ENCODE measurements around the gene GNG4. TPM values are rescaled to one million over a fixed set of nuclear protein-coding genes. Genes with fewer than 3 reads are reported as not detected.
"Not testable (repeated sequence)": the region's sequence is repeated elsewhere in the genome, so short reads cannot be mapped to it uniquely, and the experiment has no call there.

Gene GNG4
- total RNA-seq, 1 donor from 2014 or later = 3.7 TPM

DNA sequence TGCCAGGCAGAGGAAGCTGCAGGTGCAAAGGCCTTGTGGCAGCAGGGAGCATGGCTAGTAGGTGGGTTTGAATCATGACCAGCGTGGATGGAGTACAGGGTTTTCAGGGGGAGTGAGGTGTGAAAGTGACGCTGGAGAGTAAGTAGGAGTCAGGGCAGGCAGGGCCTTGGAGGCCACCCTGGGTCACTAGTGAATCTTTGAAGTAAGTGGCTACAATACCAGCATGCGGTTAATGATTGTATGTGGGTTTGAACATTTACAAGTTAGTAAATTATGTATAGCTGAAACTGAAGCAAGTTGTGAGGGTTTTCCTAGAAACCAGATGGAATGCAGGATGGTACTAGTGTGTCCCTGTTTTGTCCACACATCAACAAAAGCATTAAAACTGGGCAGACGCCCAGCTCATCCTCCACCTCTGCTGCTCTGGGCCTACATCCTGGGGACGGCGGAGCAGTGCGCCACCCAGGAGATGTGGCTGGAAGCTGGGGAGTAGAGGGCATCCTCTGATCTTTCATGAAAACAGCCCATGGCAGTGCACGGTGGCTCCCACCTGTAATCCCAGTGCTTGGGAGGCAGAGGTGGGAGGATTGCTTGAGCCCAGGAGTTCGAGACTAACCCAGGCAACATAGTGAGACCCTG lies 104.2 kb downstream of the GNG4 start:
- intact Hi-C loops (cut with micrococcal nuclease) = no loop called here

DNA sequence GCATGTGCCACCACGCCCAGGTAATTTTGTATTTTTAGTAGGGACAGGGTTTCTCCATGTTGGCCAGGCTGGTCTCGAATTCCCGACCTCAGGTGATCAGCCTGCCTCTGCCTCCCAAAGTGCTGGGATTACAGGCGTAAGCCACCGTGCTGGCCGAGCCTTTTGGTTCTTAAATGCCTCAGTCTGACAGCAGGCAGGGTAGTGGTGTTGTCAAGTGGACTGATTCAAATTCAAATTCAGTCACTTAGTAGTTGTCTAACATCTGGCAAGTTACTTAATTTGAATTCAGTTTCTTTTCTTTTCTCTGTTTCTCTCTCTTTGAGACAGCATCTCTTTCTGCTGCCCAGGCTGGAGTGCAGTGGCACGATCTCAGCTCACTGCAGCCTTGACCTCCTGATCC lies 106.7 kb downstream of the GNG4 start:
- intact Hi-C loops (cut with micrococcal nuclease) = not testable (repeated sequence)

DNA sequence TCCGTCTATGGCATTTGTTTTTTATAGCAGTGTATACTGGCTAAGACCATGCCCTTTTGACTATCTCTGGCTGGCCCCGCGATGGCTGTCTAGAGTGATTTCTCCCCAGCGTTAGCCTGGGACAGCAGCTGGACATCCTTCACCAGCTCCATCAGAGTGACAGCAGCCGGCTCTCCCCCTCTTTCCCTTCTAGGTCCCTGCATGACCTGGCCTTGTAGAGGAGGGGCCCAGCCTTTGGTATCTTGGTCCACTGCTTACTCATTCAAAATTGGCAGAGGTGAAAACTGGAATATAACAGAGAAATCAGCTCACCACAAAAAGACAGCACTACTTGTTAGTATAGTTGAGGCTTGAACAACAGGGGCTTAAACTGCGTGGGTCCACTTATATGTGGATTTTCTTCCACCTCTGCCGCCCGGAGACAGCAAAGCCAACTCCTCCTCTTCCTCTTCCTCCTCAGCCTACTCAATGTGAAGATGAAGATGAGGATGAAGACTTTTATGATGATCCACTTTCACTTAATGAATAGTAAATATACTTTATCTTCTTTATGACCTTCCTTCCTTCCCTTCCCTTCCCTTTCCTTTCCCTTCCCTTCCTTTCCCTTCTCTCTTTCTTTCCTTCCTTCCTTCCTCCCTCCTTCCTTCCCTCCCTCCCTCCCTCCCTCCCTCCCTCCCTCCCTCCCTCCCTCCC lies 116.0 kb downstream of the GNG4 start:
- intact Hi-C loops (cut with micrococcal nuclease) = no loop called here

DNA sequence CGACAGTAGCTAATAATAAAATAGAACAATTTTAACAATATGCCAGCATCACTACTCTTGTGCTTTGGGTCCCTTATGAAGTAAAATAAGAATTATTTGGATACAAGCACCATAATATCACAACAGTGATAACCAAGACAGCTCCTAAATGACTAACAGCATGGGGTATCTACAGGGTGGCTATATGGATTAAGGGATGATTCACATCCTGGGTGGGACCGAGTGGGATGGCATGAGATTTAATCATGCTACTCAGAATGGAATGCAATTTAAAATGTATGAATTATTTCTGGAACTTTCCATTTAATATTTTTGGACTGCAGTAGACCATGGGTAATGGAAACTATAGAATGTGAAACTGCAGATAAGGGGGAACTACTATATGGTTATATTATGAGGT lies 117.2 kb downstream of the GNG4 start:
- intact Hi-C loops (cut with micrococcal nuclease) = no loop called here

- intact Hi-C loops (cut with micrococcal nuclease) = no loop called here
These were observed 122.3 kb downstream of the GNG4 start for GRCh38 chr1:235527196-235527814.

DNA sequence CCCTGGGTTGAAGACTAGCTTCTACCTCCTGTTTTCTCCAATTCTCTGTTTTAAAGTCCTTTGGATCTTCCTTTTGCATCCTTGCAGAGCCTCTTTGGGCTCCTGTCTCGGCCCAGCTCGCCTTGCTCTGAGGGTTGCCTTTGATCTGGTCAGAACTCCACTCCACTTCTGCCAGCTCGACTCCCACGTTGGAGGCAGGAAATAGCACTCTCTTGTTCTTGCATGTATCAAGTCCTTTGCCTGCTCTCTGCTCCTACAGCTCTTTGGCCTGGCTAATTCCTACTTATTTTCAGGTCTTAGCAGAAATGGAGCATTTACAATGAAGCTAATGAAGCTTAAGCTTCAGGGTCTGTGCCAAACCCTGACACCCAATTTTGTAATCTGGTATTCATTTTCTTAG lies 124.3 kb downstream of the GNG4 start:
- intact Hi-C loops (cut with micrococcal nuclease) = no loop called here

- intact Hi-C loops (cut with micrococcal nuclease) = no loop called here
These were observed 132.6 kb downstream of the GNG4 start for GRCh38 chr1:235516862-235517446.

- intact Hi-C loops (cut with micrococcal nuclease) = no loop called here
These were observed 133.6 kb downstream of the GNG4 start for GRCh38 chr1:235515844-235516512.

DNA sequence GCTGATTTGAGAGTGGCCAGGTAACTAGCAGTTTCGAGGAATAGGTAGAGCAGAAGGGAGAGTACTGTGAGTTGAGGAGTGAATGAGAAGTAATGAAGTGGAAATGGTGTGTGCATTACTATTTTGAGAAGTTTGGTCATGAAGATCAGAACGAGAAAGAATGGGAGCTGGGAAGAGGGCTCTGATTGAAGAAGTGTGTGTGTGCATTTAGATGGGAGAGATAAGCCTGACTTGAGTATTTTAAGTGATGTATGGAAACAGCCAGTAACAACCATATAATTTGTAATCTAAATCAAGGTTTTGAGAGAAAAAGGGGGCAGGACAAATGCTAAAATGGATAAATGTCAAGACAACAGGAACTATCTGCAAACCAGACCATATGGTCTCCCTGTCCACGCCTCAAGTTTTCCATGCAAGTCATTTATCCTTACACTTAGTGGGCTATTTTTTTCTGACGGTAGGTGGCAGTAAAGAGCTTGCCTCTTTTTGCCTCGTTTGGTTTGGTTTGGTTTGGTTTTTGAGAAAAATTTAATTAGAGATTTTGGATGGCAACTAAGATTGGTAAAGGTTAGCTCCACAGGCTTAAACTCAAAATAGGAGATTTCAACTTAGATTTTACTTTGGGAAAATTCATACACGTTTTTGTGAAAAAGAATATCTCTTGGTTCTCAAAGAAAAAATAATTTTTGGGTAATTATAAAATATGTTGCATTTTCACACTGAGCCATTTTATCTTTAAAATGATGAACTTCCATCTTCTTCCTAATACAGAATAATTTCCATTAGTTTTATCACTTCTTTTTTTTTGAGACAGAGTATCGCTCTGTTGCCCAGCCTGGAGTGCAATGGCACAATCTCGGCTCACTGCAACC lies 135.9 kb downstream of the GNG4 start:
- intact Hi-C loops (cut with micrococcal nuclease) = loop anchor here (1.0 kb wide), 5 partner anchors 8 to 458 kb away; no protein-coding TSS in a partner anchor

- intact Hi-C loops (cut with micrococcal nuclease) = no loop called here
These were observed 137.9 kb downstream of the GNG4 start for GRCh38 chr1:235511470-235512240.

DNA sequence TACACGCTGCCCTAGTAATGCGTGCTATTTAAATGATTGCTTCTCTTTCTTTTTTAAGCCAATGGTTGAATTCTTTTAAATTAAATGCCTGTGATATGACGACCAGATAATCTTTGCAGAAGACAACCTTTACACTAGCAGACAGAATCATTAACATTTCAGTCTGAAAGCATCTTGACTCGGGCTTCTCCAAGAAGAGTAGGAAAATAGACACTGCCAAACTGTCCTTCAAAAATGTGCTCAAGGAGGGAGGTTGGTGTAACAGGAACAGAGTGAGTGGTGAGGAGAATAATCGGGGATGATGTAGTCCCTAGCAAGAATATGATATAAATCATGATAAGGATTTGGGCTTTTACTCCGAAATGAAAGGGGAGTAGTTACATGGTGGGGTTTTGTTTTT lies 138.8 kb downstream of the GNG4 start:
- intact Hi-C loops (cut with micrococcal nuclease) = no loop called here

- intact Hi-C loops (cut with micrococcal nuclease) = loop anchor here (10.0 kb wide), 3 partner anchors 557 to 1287 kb away; partner anchors contain the start of genes LGALS8, MTR and NID1
These were observed 142.0 kb downstream of the GNG4 start for GRCh38 chr1:235507623-235508022.

GRCh38 chr1:235504494-235505222 lies 144.9 kb downstream of the GNG4 start:
- intact Hi-C loops (cut with micrococcal nuclease) = loop anchor here (1.0 to 10.0 kb wide), 22 partner anchors 9 to 1290 kb away; partner anchors contain the start of genes ARID4B, COA6, GGPS1 and HEATR1

DNA sequence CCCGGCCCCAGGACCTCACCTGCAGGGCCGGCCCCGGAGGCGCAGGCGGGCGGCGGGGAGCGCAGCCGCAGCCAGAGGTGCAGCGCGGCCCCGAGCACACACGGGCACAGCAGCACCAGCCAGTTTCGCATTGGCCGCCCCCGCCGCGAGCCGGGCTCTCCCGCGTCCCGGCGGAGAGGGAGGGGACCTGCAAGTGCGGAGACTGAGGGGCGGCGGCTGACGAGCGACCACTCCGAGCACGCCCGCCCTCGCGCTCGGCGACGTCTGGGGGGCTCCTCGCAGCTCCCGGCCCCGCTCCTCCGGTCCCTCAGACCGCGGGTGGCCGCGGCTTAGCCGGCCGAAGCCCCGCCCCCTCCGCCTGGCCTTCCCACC lies 145.5 kb downstream of the GNG4 start, which contains the start of gene B3GALNT2:
B3GALNT2 (minus strand) TSS at position 331 of the 372 bp plus-strand sequence; CDS start at position 131, 200 bp downstream.
- intact Hi-C loops (cut with micrococcal nuclease) = loop anchor here (1.0 to 10.0 kb wide), 21 partner anchors 11 to 1291 kb away; partner anchors contain the start of genes ARID4B, COA6, GGPS1 and HEATR1

DNA sequence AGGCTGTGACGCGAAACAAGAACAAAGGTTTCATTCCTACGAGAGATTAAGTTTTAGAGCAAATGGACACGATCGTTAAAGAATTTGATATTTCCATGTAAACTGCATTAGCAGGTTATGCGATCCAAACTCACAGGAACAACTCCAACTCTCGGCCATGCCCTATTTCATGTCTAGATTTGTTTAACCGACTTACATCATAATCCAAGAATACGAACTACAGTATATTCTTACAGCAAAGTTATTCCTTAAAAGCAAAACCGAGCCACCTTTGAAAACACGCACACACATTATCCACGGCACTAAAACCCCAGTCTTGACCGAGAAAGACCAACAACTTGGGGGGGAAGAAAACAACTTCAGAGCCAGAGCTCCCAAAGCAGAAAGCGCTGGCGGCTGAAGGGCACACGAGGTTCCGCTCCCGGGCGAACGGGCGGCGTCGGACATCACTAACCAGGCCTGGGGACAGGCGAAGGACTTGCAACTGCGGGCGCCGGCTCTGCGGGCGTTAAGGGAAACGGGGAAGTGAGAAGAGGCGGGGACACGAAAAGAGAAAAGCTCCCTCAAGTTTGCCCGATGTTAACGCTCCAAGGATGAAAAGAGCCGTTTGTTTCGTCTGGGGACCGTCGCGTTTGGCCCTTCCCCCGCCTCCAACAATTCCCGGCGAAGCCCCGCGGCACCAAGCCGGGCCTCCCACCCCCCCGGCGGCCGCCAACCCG lies 146.0 kb downstream of the GNG4 start:
- intact Hi-C loops (cut with micrococcal nuclease) = loop anchor here (1.0 to 10.0 kb wide), 23 partner anchors 10 to 1291 kb away; partner anchors contain the start of genes ARID4B, COA6, GGPS1 and HEATR1

DNA sequence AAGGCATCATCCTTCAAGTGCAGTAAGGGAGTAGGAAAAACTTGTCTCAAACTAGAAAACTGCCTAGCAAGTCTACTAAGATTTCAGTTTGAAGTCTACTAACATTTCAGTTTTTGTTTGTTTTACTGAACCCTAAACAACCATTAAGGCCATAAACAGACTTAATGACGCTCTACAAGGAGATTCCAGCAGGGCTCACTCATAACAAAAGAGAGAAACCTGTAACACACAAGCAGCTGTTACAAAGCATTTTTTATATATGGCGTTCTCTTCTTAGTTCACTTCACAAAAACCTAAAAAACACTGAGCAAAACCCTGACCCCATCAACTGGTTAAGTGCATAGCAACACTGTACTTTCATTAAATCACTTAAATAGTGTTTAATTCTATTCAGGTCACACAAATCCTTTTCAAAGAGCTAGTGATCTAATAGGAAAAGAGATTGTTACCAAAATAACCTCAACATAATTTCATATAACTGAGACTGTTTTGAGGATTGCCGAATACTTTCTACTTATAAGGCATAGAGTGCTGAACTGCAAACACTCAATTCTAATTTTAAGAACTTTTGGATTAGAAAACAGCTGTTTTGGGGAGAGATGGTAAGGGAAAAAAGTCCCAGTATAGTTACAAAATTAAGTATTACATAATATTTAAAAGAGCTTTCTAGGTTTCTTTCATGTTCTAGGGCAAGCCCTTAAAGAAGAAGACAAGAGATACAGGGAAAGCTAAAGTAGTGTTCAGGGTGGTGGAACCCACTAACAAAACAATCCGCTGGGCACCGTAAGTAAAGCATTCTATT lies 146.8 kb downstream of the GNG4 start:
- intact Hi-C loops (cut with micrococcal nuclease) = loop anchor here (1.0 to 10.0 kb wide), 7 partner anchors 206 to 1292 kb away; partner anchors contain the start of genes LGALS8, MTR, NID1 and RBM34

DNA sequence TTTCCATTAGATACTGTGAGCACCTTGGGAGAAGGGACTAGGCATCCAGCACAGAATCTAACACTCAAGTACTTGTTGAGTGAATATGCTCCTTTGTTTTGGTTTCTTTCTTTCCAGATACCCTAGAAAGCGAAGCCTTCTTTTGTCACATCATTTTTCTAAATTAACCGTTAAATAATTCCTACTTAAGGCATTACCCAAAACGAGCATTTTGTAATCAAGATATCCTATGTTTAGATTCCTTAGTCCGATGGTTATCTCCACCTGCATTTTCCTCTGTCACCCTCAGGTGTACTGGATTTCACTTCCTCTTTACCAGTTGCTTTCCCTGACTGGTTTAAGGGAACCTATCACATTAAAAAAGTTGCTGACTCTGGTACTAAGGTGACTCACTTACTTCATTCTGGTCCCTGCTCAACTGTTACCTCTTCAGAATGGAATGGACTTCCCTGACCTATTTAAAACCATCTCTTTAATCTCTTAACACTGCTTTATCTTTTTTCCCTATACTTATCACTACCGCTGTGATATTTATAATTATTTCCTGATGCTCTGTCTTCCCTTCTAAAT lies 148.5 kb downstream of the GNG4 start:
- intact Hi-C loops (cut with micrococcal nuclease) = loop anchor here (5.0 to 10.0 kb wide), 5 partner anchors 204 to 1294 kb away; partner anchors contain the start of genes LGALS8, MTR and NID1

All from T-helper 1 cell treated with Interleukin-12 subunit alpha and Interleukin-12 subunit beta and Interleukin-4 antibody, amounts not matched to agents 30 ng/mL and 1 ng/mL, for 36 hours (primary cell).